A549 (cell line): ENCODE data around the gene ANKRD34A. TPM values are rescaled to one million over a fixed set of nuclear protein-coding genes. Genes with fewer than 3 reads are reported as not detected.

Experiments used
- ATAC-seq, 2 experiments: fragments of 200-7000 bp in 1 of 2; fragments of >200 bp in 1 of 2; cut with Nextera tagmentation in 1 of 2; cut with Tn5 transposase in 1 of 2; 3 replicates each; pipeline versions ENCODE4 v1.8.0 to v1.9.1; 2018 to 2020; ENCODE audit warnings: mild to moderate bottlenecking in 1 of 2, moderate library complexity in 1 of 2
- CTCF ChIA-PET: fragments of 300-600 bp; sonication (Branson Sonifier 250); formaldehyde crosslinking; extraction: SDS; loops from one replicate; lab custom pipeline; 2021; ENCODE audit warnings: antibody characterized with exemption, inconsistent platforms; lab: Yijun Ruan, JAX
- POLR2A ChIA-PET: fragments of 350-600 bp; formaldehyde crosslinking; extraction: SDS; loops from one replicate; lab custom pipeline; 2021; ENCODE audit warnings: antibody characterized with exemption, inconsistent platforms; lab: Yijun Ruan, JAX
- DNase-seq, 2 experiments: peaks; one replicate each; pipeline versions ENCODE4 v3.0.0 to v3.0.0-alpha.2; 2011 to 2016; ENCODE audit warnings: low read depth in 1 of 2, low spot score in 1 of 2
- FAIRE-seq: peaks from 2 replicates; lab custom pipeline; 2011; peaks lifted over from hg19 to GRCh38; lab: Jason Lieb, UNC
- H3K27ac ChIP-seq, 2 experiments: fragments of >200 bp; sonication (Bioruptor Twin); formaldehyde crosslinking; 3 replicates each; pipeline ENCODE4 v1.5.1; 2016 to 2017
- H3K4me1 ChIP-seq: fragments of >200 bp; sonication (Bioruptor Twin); formaldehyde crosslinking; 3 replicates; pipeline ENCODE4 v1.6.1; 2016
- H3K4me2 ChIP-seq: fragments of >200 bp; sonication (Bioruptor Twin); formaldehyde crosslinking; 3 replicates; pipeline ENCODE4 v1.6.1; 2016
- H3K4me3 ChIP-seq: fragments of >200 bp; sonication (Bioruptor Twin); formaldehyde crosslinking; 3 replicates; pipeline ENCODE4 v1.5.1; 2016
- H3K9me3 ChIP-seq: fragments of >200 bp; sonication (Bioruptor Twin); formaldehyde crosslinking; 3 replicates; pipeline ENCODE4 v1.6.1; 2016
- BCL3 ChIP-seq: fragments of >200 bp; sonication (Bioruptor Twin); formaldehyde crosslinking; IDR thresholded peaks from 3 replicates; pipeline ENCODE4 v1.6.1; 2016
- CBX2 ChIP-seq: fragments of 200-600 bp; sonication (generic); IDR thresholded peaks from 2 replicates; pipeline ENCODE4 v1.6.1; 2016; ENCODE audit warnings: low read depth, mild to moderate bottlenecking, borderline replicate concordance
- CHD4 ChIP-seq: fragments of 200-600 bp; sonication (generic); IDR thresholded peaks from 2 replicates; pipeline ENCODE4 v1.6.1; 2016; ENCODE audit warnings: antibody characterized with exemption, mild to moderate bottlenecking, borderline replicate concordance
- CTCF ChIP-seq: fragments of >200 bp; sonication (Bioruptor Twin); formaldehyde crosslinking; IDR thresholded peaks from 3 replicates; pipeline ENCODE4 v1.5.1; 2016
- EP300 ChIP-seq, 2 experiments: fragments of >200 bp; sonication (Bioruptor Twin); formaldehyde crosslinking; IDR thresholded peaks; 2 replicates in 1 of 2; 3 replicates in 1 of 2; pipeline ENCODE4 v1.6.1; 2016 to 2017
- ESRRA ChIP-seq: fragments of 150-350 bp; IDR thresholded peaks from 2 replicates; pipeline ENCODE4 v1.6.1; 2014; ENCODE audit warnings: mild to moderate bottlenecking, low read length, borderline replicate concordance
- FOSB ChIP-seq: fragments of 250-450 bp; sonication (Bioruptor Pico); IDR thresholded peaks from 2 replicates; pipeline ENCODE4 v1.5.0; 2020; ENCODE audit warnings: mild to moderate bottlenecking, moderate library complexity
- FOSL2 ChIP-seq, 2 experiments: fragments of 450-650 bp in 1 of 2; fragments of >200 bp in 1 of 2; sonication (Bioruptor Twin) in 1 of 2; formaldehyde crosslinking; IDR thresholded peaks; 2 replicates each; pipeline versions ENCODE4 v1.5.0 to v1.6.1; 2016 to 2020; ENCODE audit warnings: mild to moderate bottlenecking in 1 of 2, moderate library complexity in 1 of 2
- FOXS1 ChIP-seq: fragments of 250-450 bp; sonication (Bioruptor Pico); IDR thresholded peaks from 2 replicates; pipeline ENCODE4 v1.5.0; 2020; ENCODE audit warnings: mild to moderate bottlenecking, moderate library complexity
- HDAC2 ChIP-seq: fragments of 200-600 bp; sonication (generic); IDR thresholded peaks from 2 replicates; pipeline ENCODE4 v1.6.1; 2016
- HOXA7 ChIP-seq: fragments of 250-450 bp; sonication (Bioruptor Pico); IDR thresholded peaks from 2 replicates; pipeline ENCODE4 v1.5.0; 2020; ENCODE audit warnings: mild to moderate bottlenecking, moderate library complexity
- KDM5A ChIP-seq: fragments of 200-600 bp; sonication (generic); IDR thresholded peaks from 2 replicates; pipeline ENCODE4 v1.6.1; 2016; ENCODE audit warnings: antibody characterized with exemption, mild to moderate bottlenecking
- MAZ ChIP-seq: fragments of 150-350 bp; IDR thresholded peaks from 2 replicates; pipeline ENCODE4 v1.6.1; 2014; ENCODE audit warnings: antibody characterized with exemption, low read depth, low read length, borderline replicate concordance
- NPAS2 ChIP-seq: fragments of 250-450 bp; sonication (Bioruptor Pico); IDR thresholded peaks from 2 replicates; pipeline ENCODE4 v1.8.0; 2022; ENCODE audit warnings: mild to moderate bottlenecking, moderate library complexity, borderline replicate concordance
- PBX3 ChIP-seq: IDR thresholded peaks from 2 replicates; pipeline ENCODE4 v1.6.1; 2012
- PHF8 ChIP-seq: fragments of 200-600 bp; sonication (generic); IDR thresholded peaks from 2 replicates; pipeline ENCODE4 v1.6.1; 2016; ENCODE audit warnings: low read depth, mild to moderate bottlenecking, antibody characterized with exemption, moderate library complexity, borderline replicate concordance
- SMC3 ChIP-seq: fragments of >200 bp; sonication (Bioruptor Twin); formaldehyde crosslinking; IDR thresholded peaks from 3 replicates; pipeline ENCODE4 v1.6.1; 2018; ENCODE audit warnings: inconsistent platforms
- TFCP2L1 ChIP-seq: fragments of 250-450 bp; sonication (Bioruptor Pico); IDR thresholded peaks from 2 replicates; pipeline ENCODE4 v1.5.0; 2021; ENCODE audit warnings: mild to moderate bottlenecking
- ZFP36 ChIP-seq: fragments of 450-650 bp; IDR thresholded peaks from 2 replicates; pipeline ENCODE4 v1.6.1; 2014; ENCODE audit warnings: borderline replicate concordance; ENCODE audit not compliant: partially characterized antibody
- WGBS: methylation state at CpG from one replicate; pipeline ENCODE4 v1.1.6; 2017; ENCODE audit errors: missing lambda C conversion rate; 5-methylcytosine and 5-hydroxymethylcytosine counted together
- polyA plus RNA-seq, 4 experiments: library from polyadenylated mRNA; depleted of rRNA in 3 of 4; stranded (reverse); fragments of >200 nt; fragmentation: RNase III in 1 of 4; extraction: RNeasy Plus Mini Kit Qiagen cat#74134 plus additional on column Dnase treatment in 1 of 4; gene quantifications; 2 replicates in 3 of 4; 3 replicates in 1 of 4; pipeline ENCODE4 v1.2.3, GENCODE V29; 2011 to 2017
- TF ChIP-seq, protein P1 (sequence below): fragments of 200-600 bp; sonication (generic); IDR thresholded peaks from 2 replicates; pipeline ENCODE4 v1.6.1; 2016; ENCODE audit warnings: antibody characterized with exemption, mild to moderate bottlenecking, moderate library complexity

The ANKRD34A gene
- polyA plus RNA-seq, 2 of the 4 experiments (the other 2 are of a cell fraction) = 0.30 to 0.39 TPM

- H3K27ac ChIP-seq = no peak overlapping the region
- H3K4me3 ChIP-seq = no peak overlapping the region
- ATAC-seq (no peak), DNase-seq (no peak), FAIRE-seq (no peak)
- CTCF ChIA-PET = interaction anchor here (2.5 to 21.3 kb wide), 4 partner anchors 24 to 165 kb away, joined by 7 to 566 read pairs (median 68); partner anchors contain the start of genes NUDT17 and TXNIP
- TF ChIP-seq CHD4 = no peak
- TF ChIP-seq EP300 (IDR thresholded peaks at IDR 0.05) = no peak
- TF ChIP-seq SMC3 = no peak
- no peak for TF ChIP-seq PHF8
- TF ChIP-seq FOXS1 = no peak
- TF ChIP-seq FOSL2 (IDR thresholded peaks at IDR 0.05) = no peak
- TF ChIP-seq FOSL2 (CRISPR knock-in tag; IDR thresholded peaks at IDR 0.05) = no peak
- TF ChIP-seq CTCF = no peak
- no peak for TF ChIP-seq HDAC2
- TF ChIP-seq, protein P1, sequence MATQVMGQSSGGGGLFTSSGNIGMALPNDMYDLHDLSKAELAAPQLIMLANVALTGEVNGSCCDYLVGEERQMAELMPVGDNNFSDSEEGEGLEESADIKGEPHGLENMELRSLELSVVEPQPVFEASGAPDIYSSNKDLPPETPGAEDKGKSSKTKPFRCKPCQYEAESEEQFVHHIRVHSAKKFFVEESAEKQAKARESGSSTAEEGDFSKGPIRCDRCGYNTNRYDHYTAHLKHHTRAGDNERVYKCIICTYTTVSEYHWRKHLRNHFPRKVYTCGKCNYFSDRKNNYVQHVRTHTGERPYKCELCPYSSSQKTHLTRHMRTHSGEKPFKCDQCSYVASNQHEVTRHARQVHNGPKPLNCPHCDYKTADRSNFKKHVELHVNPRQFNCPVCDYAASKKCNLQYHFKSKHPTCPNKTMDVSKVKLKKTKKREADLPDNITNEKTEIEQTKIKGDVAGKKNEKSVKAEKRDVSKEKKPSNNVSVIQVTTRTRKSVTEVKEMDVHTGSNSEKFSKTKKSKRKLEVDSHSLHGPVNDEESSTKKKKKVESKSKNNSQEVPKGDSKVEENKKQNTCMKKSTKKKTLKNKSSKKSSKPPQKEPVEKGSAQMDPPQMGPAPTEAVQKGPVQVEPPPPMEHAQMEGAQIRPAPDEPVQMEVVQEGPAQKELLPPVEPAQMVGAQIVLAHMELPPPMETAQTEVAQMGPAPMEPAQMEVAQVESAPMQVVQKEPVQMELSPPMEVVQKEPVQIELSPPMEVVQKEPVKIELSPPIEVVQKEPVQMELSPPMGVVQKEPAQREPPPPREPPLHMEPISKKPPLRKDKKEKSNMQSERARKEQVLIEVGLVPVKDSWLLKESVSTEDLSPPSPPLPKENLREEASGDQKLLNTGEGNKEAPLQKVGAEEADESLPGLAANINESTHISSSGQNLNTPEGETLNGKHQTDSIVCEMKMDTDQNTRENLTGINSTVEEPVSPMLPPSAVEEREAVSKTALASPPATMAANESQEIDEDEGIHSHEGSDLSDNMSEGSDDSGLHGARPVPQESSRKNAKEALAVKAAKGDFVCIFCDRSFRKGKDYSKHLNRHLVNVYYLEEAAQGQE = no peak
- TF ChIP-seq ZFP36 = no peak
- TF ChIP-seq NPAS2 = no peak
- no peak for TF ChIP-seq TFCP2L1 (CRISPR knock-in tag)
- no peak for TF ChIP-seq HOXA7 (CRISPR knock-in tag)
- no peak for TF ChIP-seq MAZ
- no peak for TF ChIP-seq ESRRA
- no peak for TF ChIP-seq CBX2
- TF ChIP-seq BCL3 = no peak
- TF ChIP-seq PBX3 = no peak
- no peak for TF ChIP-seq FOSB (CRISPR knock-in tag)
- TF ChIP-seq KDM5A = no peak
- no peaks in the 10 kb centered on the region for H3K9me3 ChIP-seq
- POLR2A ChIA-PET = no interaction called here
- WGBS = 90% methylated on average over 8 of the region's 8 CpGs
- H3K4me1 ChIP-seq = peaks cover 5% of the 10 kb centered on the region; the same call in 1 of the 3 replicates
- H3K4me2 ChIP-seq = no peak overlapping the region
These were observed 45.9 kb upstream of the ANKRD34A start for GRCh38 chr1:146010126-146010738.
